K562 (cell line): ENCODE measurements around the gene MTA1.

Experiments
- RBFOX2 ChIP-seq: fragments of 200-400 bp; formaldehyde crosslinking; IDR thresholded peaks from 2 replicates; pipeline ENCODE4 v1.6.1; 2017; ENCODE audit warnings: low read depth, mild to moderate bottlenecking, low read length, moderate library complexity
- ZNF253 ChIP-seq: fragments of 250-450 bp; sonication (Bioruptor Pico); conservative IDR thresholded peaks from 2 replicates; pipeline ENCODE4 v1.6.1; 2021; ENCODE audit warnings: mild to moderate bottlenecking

DNA sequence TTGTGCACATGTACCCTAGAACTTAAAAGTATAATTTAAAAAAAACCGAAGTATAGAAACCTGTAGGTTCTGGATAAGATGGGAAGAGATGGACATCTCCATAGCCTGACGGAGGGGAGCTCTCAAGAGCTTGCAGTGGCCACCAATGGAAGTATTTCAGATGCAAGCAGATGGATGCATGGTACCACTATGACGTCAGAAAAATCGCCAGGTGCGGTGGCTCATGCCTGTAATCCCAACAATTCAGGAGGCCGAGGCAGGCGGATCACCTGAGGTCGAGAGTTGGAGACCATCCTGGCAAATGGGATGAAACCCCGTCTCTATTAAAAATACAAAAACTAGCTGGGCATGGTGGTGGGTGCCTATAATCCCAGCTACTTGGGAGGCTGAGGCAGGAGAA is 17.9 kb upstream of the MTA1 start:
- TF ChIP-seq RBFOX2 (no peak), ZNF253 (CRISPR knock-in tag) (no peak)
